Ishikawa (cell line): ENCODE measurements around the gene AGPS.

Experiments
- CEBPB ChIP-seq: IDR thresholded peaks from 2 replicates; pipeline ENCODE4 v1.6.1; 2012
- CREB1 ChIP-seq: IDR thresholded peaks from 2 replicates; pipeline ENCODE4 v1.6.1; 2012; ENCODE audit warnings: low read depth
- EGR1 ChIP-seq: IDR thresholded peaks from 2 replicates; pipeline ENCODE4 v1.6.1; 2012
- EP300 ChIP-seq: IDR thresholded peaks from 2 replicates; pipeline ENCODE4 v1.6.1; 2012; ENCODE audit warnings: borderline replicate concordance
- FOXM1 ChIP-seq: IDR thresholded peaks from 2 replicates; pipeline ENCODE4 v1.6.1; 2012; ENCODE audit warnings: low read depth, borderline replicate concordance
- MAX ChIP-seq: IDR thresholded peaks from 2 replicates; pipeline ENCODE4 v1.6.1; 2012
- NFIC ChIP-seq: IDR thresholded peaks from 2 replicates; pipeline ENCODE4 v1.6.1; 2012
- RAD21 ChIP-seq: IDR thresholded peaks from 2 replicates; pipeline ENCODE4 v1.6.1; 2012; ENCODE audit warnings: low read depth
- REST ChIP-seq: IDR thresholded peaks from 2 replicates; pipeline ENCODE4 v1.6.1; 2012; ENCODE audit warnings: low read depth, mild to moderate bottlenecking
- TAF1 ChIP-seq: IDR thresholded peaks from 2 replicates; pipeline ENCODE4 v1.6.1; 2012; ENCODE audit warnings: low read depth, mild to moderate bottlenecking
- TCF12 ChIP-seq: IDR thresholded peaks from 2 replicates; pipeline ENCODE4 v1.6.1; 2012; ENCODE audit warnings: low read depth
- TEAD4 ChIP-seq: IDR thresholded peaks from 2 replicates; pipeline ENCODE4 v1.6.1; 2012
- USF1 ChIP-seq: IDR thresholded peaks from 2 replicates; pipeline ENCODE4 v1.6.1; 2012
- YY1 ChIP-seq: IDR thresholded peaks from 2 replicates; pipeline ENCODE4 v1.6.1; 2012; ENCODE audit warnings: low read depth
- ZBTB7A ChIP-seq: IDR thresholded peaks from 2 replicates; pipeline ENCODE4 v1.6.1; 2012; ENCODE audit warnings: low read depth

The AGPS gene

GRCh38 chr2:177547772-177548171 lies 155.2 kb downstream of the AGPS start:
- TF ChIP-seq MAX: no peak
- TF ChIP-seq TCF12: no peak
- no peak for TF ChIP-seq TAF1
- TF ChIP-seq CREB1: no peak
- TF ChIP-seq REST: no peak
- TF ChIP-seq FOXM1: no peak
- TF ChIP-seq TEAD4: no peak
- TF ChIP-seq NFIC: no peak
- no peak for TF ChIP-seq EP300
- TF ChIP-seq ZBTB7A: no peak
- TF ChIP-seq USF1: no peak
- TF ChIP-seq CEBPB: no peak
- TF ChIP-seq RAD21: no peak
- TF ChIP-seq EGR1: no peak
- TF ChIP-seq YY1: no peak

GRCh38 chr2:177548636-177549035 lies 156.1 kb downstream of the AGPS start:
- TF ChIP-seq CREB1 (no peak), TAF1 (no peak), EP300 (no peak), CEBPB (no peak), USF1 (no peak), MAX (no peak), REST (no peak), FOXM1 (no peak), TCF12 (no peak), EGR1 (no peak)

- TF ChIP-seq USF1 (no peak), TAF1 (no peak), TCF12 (no peak), RAD21 (no peak), EGR1 (no peak), CEBPB (no peak), REST (no peak), TEAD4 (no peak), ZBTB7A (no peak), YY1 (no peak), CREB1 (no peak), EP300 (no peak), MAX (no peak), NFIC (no peak), FOXM1 (no peak)
Observed at GRCh38 chr2:177549171-177549570, 156.6 kb downstream of the AGPS start.
